Measurements from ENCODE around the gene FOLR2. TPM values are rescaled to one million over a fixed set of nuclear protein-coding genes. Genes with fewer than 3 reads are reported as not detected.

The FOLR2 gene
- total RNA-seq, 4 donors from 2014 or later, result 7.3 to 70.3 (median 33.9) TPM

GRCh38 chr11:72208281-72208680, 8.3 kb upstream of the FOLR2 start:
- Histone ChIP-seq H3K27me3 (no peaks in the 10 kb centered on the region), H3K36me3 (no peaks in the 10 kb centered on the region), H3K4me1 (no peaks in the 10 kb centered on the region), H3K9me3 (peaks cover 0 to 19% (median 0%) of the 10 kb centered on the region in 3 donors), H3K27ac (no peak overlapping the region), H3K4me3 (no peak overlapping the region)
- ATAC-seq, result no peak
- TF ChIP-seq POLR2AphosphoS5 (IDR thresholded peaks at IDR 0.05) (no peak), POLR2A (IDR thresholded peaks at IDR 0.05) (no peak), EP300 (IDR thresholded peaks at IDR 0.05) (no peak)
- TF ChIP-seq, protein P1, sequence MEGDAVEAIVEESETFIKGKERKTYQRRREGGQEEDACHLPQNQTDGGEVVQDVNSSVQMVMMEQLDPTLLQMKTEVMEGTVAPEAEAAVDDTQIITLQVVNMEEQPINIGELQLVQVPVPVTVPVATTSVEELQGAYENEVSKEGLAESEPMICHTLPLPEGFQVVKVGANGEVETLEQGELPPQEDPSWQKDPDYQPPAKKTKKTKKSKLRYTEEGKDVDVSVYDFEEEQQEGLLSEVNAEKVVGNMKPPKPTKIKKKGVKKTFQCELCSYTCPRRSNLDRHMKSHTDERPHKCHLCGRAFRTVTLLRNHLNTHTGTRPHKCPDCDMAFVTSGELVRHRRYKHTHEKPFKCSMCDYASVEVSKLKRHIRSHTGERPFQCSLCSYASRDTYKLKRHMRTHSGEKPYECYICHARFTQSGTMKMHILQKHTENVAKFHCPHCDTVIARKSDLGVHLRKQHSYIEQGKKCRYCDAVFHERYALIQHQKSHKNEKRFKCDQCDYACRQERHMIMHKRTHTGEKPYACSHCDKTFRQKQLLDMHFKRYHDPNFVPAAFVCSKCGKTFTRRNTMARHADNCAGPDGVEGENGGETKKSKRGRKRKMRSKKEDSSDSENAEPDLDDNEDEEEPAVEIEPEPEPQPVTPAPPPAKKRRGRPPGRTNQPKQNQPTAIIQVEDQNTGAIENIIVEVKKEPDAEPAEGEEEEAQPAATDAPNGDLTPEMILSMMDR (IDR thresholded peaks at IDR 0.05), result no peak
- 60 to 76% methylated on average over 1 to 3 of the region's 3 CpGs for WGBS, 2 donors (ENCODE audit: low coverage in 1 of 2)

DNA sequence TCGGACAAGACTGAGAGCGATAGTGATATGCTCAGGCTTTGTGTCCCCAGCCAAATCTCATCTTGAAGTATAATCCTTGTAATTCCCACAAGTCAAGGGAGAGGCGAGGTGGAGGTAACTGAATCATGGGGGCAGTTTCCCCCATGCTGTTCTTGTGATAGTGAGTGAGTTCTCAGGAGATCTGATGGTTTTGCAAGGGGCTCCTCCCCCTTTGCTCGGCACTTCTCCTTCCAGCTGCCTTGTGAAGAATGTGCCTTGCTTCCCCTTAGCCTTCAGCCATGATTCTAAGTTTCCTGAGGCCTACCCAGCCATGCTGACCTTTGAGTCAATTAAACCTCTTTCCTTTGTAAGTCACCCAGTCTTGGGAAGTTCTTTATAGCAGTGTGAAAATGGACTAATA, 7.5 kb upstream of the FOLR2 start:
- H3K9me3 ChIP-seq, result peaks cover 0 to 19% (median 0%) of the 10 kb centered on the region in 3 donors
- no peak for TF ChIP-seq EP300 (IDR thresholded peaks at IDR 0.05)
- TF ChIP-seq POLR2AphosphoS5 (IDR thresholded peaks at IDR 0.05), result no peak
- no peaks in the 10 kb centered on the region for H3K27me3 ChIP-seq
- no peak overlapping the region for H3K4me3 ChIP-seq
- 35 to 71% methylated on average over 2 to 4 of the region's 4 CpGs for WGBS, 2 donors (ENCODE audit: low coverage in 1 of 2)
- H3K4me1 ChIP-seq, result no peaks in the 10 kb centered on the region
- no peak overlapping the region for H3K27ac ChIP-seq
- no peaks in the 10 kb centered on the region for H3K36me3 ChIP-seq
- no peak for ATAC-seq

DNA sequence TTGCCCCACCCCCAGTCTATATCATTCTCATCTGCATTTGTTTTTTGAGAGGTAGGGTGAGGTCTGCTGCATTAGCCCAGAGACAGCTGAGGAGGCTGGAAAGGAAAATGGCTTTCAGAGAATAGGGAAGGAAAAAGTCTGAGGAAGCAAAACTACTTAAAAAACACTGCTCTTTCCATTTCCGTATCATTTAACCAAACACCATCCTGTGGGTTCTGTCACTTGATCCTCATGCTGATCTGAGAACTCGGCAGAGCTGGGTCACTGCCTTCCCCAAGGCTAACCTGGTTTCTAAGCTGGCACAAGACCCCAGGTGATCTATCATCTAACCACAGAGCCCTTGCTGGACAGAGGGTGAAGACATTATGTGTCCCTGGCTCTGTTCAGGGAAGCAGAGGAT, 1.2 kb downstream of the FOLR2 start:
- H3K4me1 ChIP-seq, result peaks cover 0 to 10% (median 3%) of the 10 kb centered on the region in 3 donors
- H3K27me3 ChIP-seq, result peaks cover 17% of the 10 kb centered on the region
- H3K27ac ChIP-seq, result peak overlapping the region in 1 of 4 donors; percentile 39
- no peaks in the 10 kb centered on the region for H3K36me3 ChIP-seq
- ATAC-seq, result no peak
- 38 to 69% methylated on average over 2 of the region's 2 CpGs for WGBS, 2 donors (ENCODE audit: low coverage in 1 of 2)
- TF ChIP-seq, protein P1 (IDR thresholded peaks at IDR 0.05), result no peak
- TF ChIP-seq POLR2A (IDR thresholded peaks at IDR 0.05) (no peak), POLR2AphosphoS5 (IDR thresholded peaks at IDR 0.05) (no peak), EP300 (IDR thresholded peaks at IDR 0.05) (no peak)
- no peak overlapping the region for H3K4me3 ChIP-seq
- no peaks in the 10 kb centered on the region for H3K9me3 ChIP-seq

- Histone ChIP-seq H3K4me1 (peaks cover 0 to 10% (median 3%) of the 10 kb centered on the region in 3 donors), H3K27me3 (peaks cover 17% of the 10 kb centered on the region), H3K9me3 (no peaks in the 10 kb centered on the region), H3K4me3 (no peak overlapping the region), H3K36me3 (no peaks in the 10 kb centered on the region), H3K27ac (peak overlapping the region in 1 of 4 donors; percentile 39)
- TF ChIP-seq POLR2A (IDR thresholded peaks at IDR 0.05), result no peak
- TF ChIP-seq, protein P1 (IDR thresholded peaks at IDR 0.05), result no peak
- TF ChIP-seq POLR2AphosphoS5 (IDR thresholded peaks at IDR 0.05), result no peak
- TF ChIP-seq EP300 (IDR thresholded peaks at IDR 0.05), result no peak
- no peak for ATAC-seq
- WGBS, 2 donors (ENCODE audit: low coverage in 1 of 2), result 71 to 100% methylated on average over 1 of the region's 5 CpGs
Observed at GRCh38 chr11:72218251-72218745, 1.7 kb downstream of the FOLR2 start.

- H3K27ac ChIP-seq, result no peak overlapping the region
- H3K36me3 ChIP-seq, result no peaks in the 10 kb centered on the region
- no peak overlapping the region for H3K4me3 ChIP-seq
- no peak for ATAC-seq
- WGBS, 2 donors (ENCODE audit: low coverage in 1 of 2), result 100% methylated on average over 2 of the region's 10 CpGs; no CpG with 5 or more reads in 1 of the 2 donors
- H3K4me1 ChIP-seq, result peaks cover 0 to 19% (median 9%) of the 10 kb centered on the region in 3 donors
- H3K27me3 ChIP-seq, result peaks cover 17% of the 10 kb centered on the region
- TF ChIP-seq POLR2AphosphoS5 (IDR thresholded peaks at IDR 0.05) (no peak), POLR2A (IDR thresholded peaks at IDR 0.05) (no peak), EP300 (IDR thresholded peaks at IDR 0.05) (no peak)
- TF ChIP-seq, protein P1 (IDR thresholded peaks at IDR 0.05), result no peak
- no peaks in the 10 kb centered on the region for H3K9me3 ChIP-seq
Observed at GRCh38 chr11:72220696-72221363, 4.2 kb downstream of the FOLR2 start.

Measured in gastroesophageal sphincter (tissue), 4 donors.